M059J (cell line): Measurements from ENCODE around the gene DAP. TPM values are rescaled to one million over a fixed set of nuclear protein-coding genes. Genes with fewer than 3 reads are reported as not detected.

Source experiments
- DNase-seq: peaks from one replicate; pipeline ENCODE4 v3.0.0-alpha.2; 2012; ENCODE audit warnings: low read depth
- total RNA-seq: library from RNA; depleted of rRNA; stranded (reverse); fragments of >200 nt; shearing (Covaris generic); gene quantifications from 2 replicates; pipeline ENCODE4 v1.2.3, GENCODE V29; 2014

The DAP gene
- total RNA-seq, 1 experiment from 2014 or later: 164 TPM

GRCh38 chr5:10690460-10691440, 70.3 kb downstream of the DAP start:
- no peak for DNase-seq

GRCh38 chr5:10689391-10690081, 71.5 kb downstream of the DAP start:
- DNase-seq: peak; percentile 64

- DNase-seq: no peak
Measured at GRCh38 chr5:10688651-10689171, 72.3 kb downstream of the DAP start.

GRCh38 chr5:10686890-10687289, 74.1 kb downstream of the DAP start:
- DNase-seq: no peak

GRCh38 chr5:10685115-10685521, 75.9 kb downstream of the DAP start:
- no peak for DNase-seq

- no peak for DNase-seq
Measured at GRCh38 chr5:10684303-10685086, 76.5 kb downstream of the DAP start.

- DNase-seq: no peak
Measured at GRCh38 chr5:10682801-10683525, 78.1 kb downstream of the DAP start.

GRCh38 chr5:10681731-10682679, 79.0 kb downstream of the DAP start:
- DNase-seq: no peak

- DNase-seq: no peak
Measured at GRCh38 chr5:10680876-10681481, 80.1 kb downstream of the DAP start.

GRCh38 chr5:10679336-10679988, 81.6 kb downstream of the DAP start:
- no peak for DNase-seq

- peak; percentile 88 for DNase-seq
Measured at GRCh38 chr5:10678244-10678643, 82.8 kb downstream of the DAP start.

- no peak for DNase-seq
Measured at GRCh38 chr5:10677533-10677932, 83.5 kb downstream of the DAP start.

- no peak for DNase-seq
Measured at GRCh38 chr5:10676946-10677345, 84.1 kb downstream of the DAP start.

GRCh38 chr5:10676224-10676623, 84.8 kb downstream of the DAP start:
- peak; percentile 25 for DNase-seq

GRCh38 chr5:10675177-10675700, 85.8 kb downstream of the DAP start:
- no peak for DNase-seq

GRCh38 chr5:10674582-10674981, 86.5 kb downstream of the DAP start:
- DNase-seq: no peak

- DNase-seq: no peak
Measured at GRCh38 chr5:10674096-10674495, 86.9 kb downstream of the DAP start.

GRCh38 chr5:10673407-10673806, 87.6 kb downstream of the DAP start:
- DNase-seq: no peak

- no peak for DNase-seq
Measured at GRCh38 chr5:10673017-10673389, 88.0 kb downstream of the DAP start.
